Prostate gland (tissue), 2 donors: ENCODE results near the gene SLC16A11. TPM values are rescaled to one million over a fixed set of nuclear protein-coding genes. Genes with fewer than 3 reads are reported as not detected.

Source experiments
- DNase-seq: peaks from one replicate; pipeline ENCODE4 v3.0.0-alpha.2; 2019; ENCODE audit warnings: low spot score
- H3K27ac ChIP-seq, 2 donors: fragments of 200-600 bp; sonication (generic); 2 replicates each; pipeline ENCODE4 v1.5.1; 2017 to 2019
- H3K27me3 ChIP-seq: fragments of 200-600 bp; sonication (generic); replicated peaks from 2 replicates; pipeline ENCODE4 v1.5.1; 2019; ENCODE audit not compliant: insufficient read depth
- H3K36me3 ChIP-seq, 2 donors: fragments of 200-600 bp; sonication (generic); 1 replicate in 1 of 2; 2 replicates in 1 of 2; pipeline versions ENCODE4 v1.5.1 to v1.8.1; 2017 to 2019
- H3K4me1 ChIP-seq: fragments of 200-600 bp; sonication (generic); replicated peaks from 2 replicates; pipeline ENCODE4 v1.5.1; 2019
- H3K4me3 ChIP-seq, 2 donors: fragments of 200-600 bp; sonication (generic); 2 replicates each; pipeline ENCODE4 v1.5.1; 2017 to 2019
- H3K9me3 ChIP-seq: fragments of 200-600 bp; sonication (generic); 2 replicates; pipeline ENCODE4 v1.5.1; 2017
- POLR2A ChIP-seq: fragments of 450-650 bp; IDR thresholded peaks from one replicate; pipeline ENCODE4 v1.6.1; 2016; ENCODE audit warnings: antibody characterized with exemption, mild to moderate bottlenecking
- POLR2AphosphoS5 ChIP-seq: sonication (generic); formaldehyde crosslinking; IDR thresholded peaks from one replicate; pipeline ENCODE4 v1.6.1; 2017; ENCODE audit warnings: antibody characterized with exemption
- WGBS: methylation state at CpG from one replicate; pipeline ENCODE4 v1.1.5; 2018; 5-methylcytosine and 5-hydroxymethylcytosine counted together
- intact Hi-C: fragments of 100-400 bp; cut with DNase I; formaldehyde crosslinking; loops from one replicate; pipeline ENCODE4 v1.14.2; 2022
- total RNA-seq, 2 donors: library from RNA; depleted of rRNA; stranded (reverse); fragments of >200 nt; gene quantifications; one replicate each; pipeline ENCODE4 v1.1.0, GENCODE V29; 2016
- TF ChIP-seq, protein P1 (sequence below), 4 experiments: fragments of 200-600 bp in 2 of 4; fragments of 450-650 bp in 2 of 4; sonication (generic) in 2 of 4; IDR thresholded peaks; 1 replicate in 3 of 4; 2 replicates in 1 of 4; pipeline ENCODE4 v1.5.1; 2016 to 2019; ENCODE audit warnings: antibody characterized with exemption in 4 of 4, mild to moderate bottlenecking in 2 of 4, moderate library complexity in 2 of 4

The SLC16A11 gene
- total RNA-seq, 2 donors from 2014 or later: 1.8 to 2.3 TPM

- H3K36me3 ChIP-seq: no peaks in the 10 kb centered on the region
- no peaks in the 10 kb centered on the region for H3K27me3 ChIP-seq
- WGBS: 97% methylated on average over 2 of the region's 2 CpGs
- TF ChIP-seq, protein P1, sequence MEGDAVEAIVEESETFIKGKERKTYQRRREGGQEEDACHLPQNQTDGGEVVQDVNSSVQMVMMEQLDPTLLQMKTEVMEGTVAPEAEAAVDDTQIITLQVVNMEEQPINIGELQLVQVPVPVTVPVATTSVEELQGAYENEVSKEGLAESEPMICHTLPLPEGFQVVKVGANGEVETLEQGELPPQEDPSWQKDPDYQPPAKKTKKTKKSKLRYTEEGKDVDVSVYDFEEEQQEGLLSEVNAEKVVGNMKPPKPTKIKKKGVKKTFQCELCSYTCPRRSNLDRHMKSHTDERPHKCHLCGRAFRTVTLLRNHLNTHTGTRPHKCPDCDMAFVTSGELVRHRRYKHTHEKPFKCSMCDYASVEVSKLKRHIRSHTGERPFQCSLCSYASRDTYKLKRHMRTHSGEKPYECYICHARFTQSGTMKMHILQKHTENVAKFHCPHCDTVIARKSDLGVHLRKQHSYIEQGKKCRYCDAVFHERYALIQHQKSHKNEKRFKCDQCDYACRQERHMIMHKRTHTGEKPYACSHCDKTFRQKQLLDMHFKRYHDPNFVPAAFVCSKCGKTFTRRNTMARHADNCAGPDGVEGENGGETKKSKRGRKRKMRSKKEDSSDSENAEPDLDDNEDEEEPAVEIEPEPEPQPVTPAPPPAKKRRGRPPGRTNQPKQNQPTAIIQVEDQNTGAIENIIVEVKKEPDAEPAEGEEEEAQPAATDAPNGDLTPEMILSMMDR (IDR thresholded peaks at IDR 0.05): peak; percentile 39 to 71 (median 66)
- TF ChIP-seq POLR2A: no peak
- no peak overlapping the region for H3K4me3 ChIP-seq
- no peaks in the 10 kb centered on the region for H3K9me3 ChIP-seq
- no peak overlapping the region for H3K27ac ChIP-seq
- intact Hi-C loops: loop anchor here (5.0 kb wide), 2 partner anchors 92 to 337 kb away; no protein-coding TSS in a partner anchor
- DNase-seq: peak; percentile 47
- no peaks in the 10 kb centered on the region for H3K4me1 ChIP-seq
Observed at GRCh38 chr17:7004398-7005253, 39.3 kb downstream of the SLC16A11 start.

DNA sequence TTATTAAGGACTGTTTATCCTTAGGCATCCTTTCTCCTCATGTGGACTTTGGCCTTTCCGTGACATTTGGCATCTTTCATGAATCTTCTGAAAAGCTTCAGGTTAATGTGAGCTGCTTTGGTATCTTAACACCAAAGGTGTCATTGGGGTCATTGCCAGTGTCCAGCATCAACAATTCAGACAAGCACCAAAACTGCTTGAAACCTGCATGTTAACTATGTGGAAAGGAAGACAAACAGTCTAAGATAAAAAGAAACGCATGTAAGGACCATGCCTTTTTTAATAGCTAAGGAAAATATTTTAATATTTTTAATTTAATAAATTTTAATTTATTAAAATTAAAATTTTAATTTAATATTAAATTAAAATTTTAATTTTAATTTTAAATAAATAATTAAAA lies 40.1 kb downstream of the SLC16A11 start:
- Histone ChIP-seq H3K9me3 (no peaks in the 10 kb centered on the region), H3K4me3 (no peak overlapping the region), H3K27me3 (no peaks in the 10 kb centered on the region), H3K27ac (no peak overlapping the region), H3K36me3 (peaks cover 0 to 3% of the 10 kb centered on the region in 2 donors), H3K4me1 (no peaks in the 10 kb centered on the region)
- DNase-seq: no peak
- intact Hi-C loops: loop anchor here (5.0 kb wide), 1 partner anchor 336 kb away; no protein-coding TSS in a partner anchor
- WGBS: 94% methylated on average over 2 of the region's 2 CpGs
- TF ChIP-seq POLR2A (no peak), POLR2AphosphoS5 (no peak)
- TF ChIP-seq, protein P1 (IDR thresholded peaks at IDR 0.05): no peak

DNA sequence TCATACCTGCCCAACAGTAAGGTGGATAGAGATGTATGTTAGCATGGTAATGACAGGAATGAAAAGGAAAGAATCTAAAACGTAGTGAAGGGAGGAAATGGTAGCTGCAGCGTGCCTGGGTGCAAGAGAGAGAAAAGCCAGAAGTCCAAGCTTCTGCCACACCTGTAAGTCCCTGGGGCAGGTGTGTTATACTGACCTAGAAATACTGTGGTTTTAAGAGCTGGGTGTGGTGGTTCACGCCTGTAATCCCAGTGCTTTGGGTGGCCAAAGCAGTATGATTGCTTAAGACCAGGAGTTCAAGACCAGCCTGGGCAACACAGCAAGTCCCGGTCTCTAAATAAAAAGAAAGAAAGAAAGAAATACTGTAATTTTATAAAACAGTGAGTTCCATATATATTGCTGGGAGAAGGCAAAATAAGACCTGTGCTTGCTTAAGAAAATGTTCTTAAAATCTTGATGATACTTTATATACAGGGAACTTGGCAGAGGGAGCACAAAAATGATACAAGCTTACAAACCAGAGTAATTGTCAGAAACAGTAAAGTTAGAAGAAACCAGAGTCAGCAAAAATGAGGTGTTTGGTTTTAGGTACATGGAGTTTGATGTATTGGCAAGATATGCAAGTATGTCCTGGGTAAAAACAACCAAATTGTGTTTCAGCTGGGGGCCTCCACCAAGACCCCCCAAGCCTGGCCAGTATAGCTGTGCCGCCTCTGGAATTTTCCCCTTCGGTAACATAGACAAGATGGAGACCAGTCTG lies 41.4 kb downstream of the SLC16A11 start:
- 92% methylated on average over 6 of the region's 6 CpGs for WGBS
- DNase-seq: no peak
- TF ChIP-seq, protein P1 (IDR thresholded peaks at IDR 0.05): no peak
- no peak for TF ChIP-seq POLR2AphosphoS5
- no peak for TF ChIP-seq POLR2A
- Histone ChIP-seq H3K4me3 (no peak overlapping the region), H3K4me1 (no peaks in the 10 kb centered on the region), H3K27me3 (no peaks in the 10 kb centered on the region), H3K27ac (no peak overlapping the region), H3K9me3 (no peaks in the 10 kb centered on the region), H3K36me3 (peaks cover 0 to 3% of the 10 kb centered on the region in 2 donors)
- intact Hi-C loops: loop anchor here (5.0 kb wide), 1 partner anchor 335 kb away; no protein-coding TSS in a partner anchor

DNA sequence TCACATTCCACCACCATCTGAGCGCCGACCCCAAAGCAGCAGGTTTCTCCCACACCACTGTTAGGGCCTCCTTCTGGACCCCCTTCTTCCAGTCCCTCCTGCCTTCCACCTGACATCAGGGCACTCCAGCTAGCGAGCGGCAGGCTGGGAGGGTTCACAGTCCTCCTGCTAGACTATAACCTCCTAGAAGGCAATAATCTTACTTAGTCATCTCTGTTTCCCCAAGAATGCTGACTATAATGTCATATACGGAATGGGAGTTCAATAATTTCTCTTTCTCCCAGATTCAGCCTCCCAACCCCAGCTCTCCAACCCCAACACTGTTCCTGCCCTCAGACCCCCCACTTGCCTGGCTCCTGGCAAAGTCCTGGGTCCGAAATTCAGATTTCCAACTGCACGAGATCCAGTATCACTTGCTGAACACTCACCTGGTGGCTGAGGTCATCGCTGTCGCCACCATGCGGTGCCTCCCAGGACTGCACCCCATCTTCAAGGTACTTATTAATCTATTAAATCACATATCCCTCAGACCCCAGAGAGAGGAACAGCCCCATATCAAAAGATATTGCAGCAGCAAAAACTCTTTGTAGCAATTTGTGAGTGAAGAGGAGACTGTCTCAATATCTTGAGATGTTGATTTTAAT lies 42.5 kb downstream of the SLC16A11 start:
- TF ChIP-seq, protein P1 (IDR thresholded peaks at IDR 0.05): peak in 1 of 4 experiments; percentile 27
- TF ChIP-seq POLR2A: no peak
- intact Hi-C loops: loop anchor here (5.0 kb wide), 1 partner anchor 334 kb away; no protein-coding TSS in a partner anchor
- no peak overlapping the region for H3K4me3 ChIP-seq
- no peaks in the 10 kb centered on the region for H3K4me1 ChIP-seq
- H3K36me3 ChIP-seq: peaks cover 0 to 3% of the 10 kb centered on the region in 2 donors
- H3K27me3 ChIP-seq: no peaks in the 10 kb centered on the region
- H3K9me3 ChIP-seq: no peaks in the 10 kb centered on the region
- no peak overlapping the region for H3K27ac ChIP-seq
- 69% methylated on average over 10 of the region's 10 CpGs for WGBS
- DNase-seq: no peak
